ENCODE measurements around the gene B4GALNT4.

The B4GALNT4 gene

GRCh38 chr11:416051-416756 is 46.9 kb downstream of the B4GALNT4 start:
- H2AFZ ChIP-seq (ENCODE audit: low read depth, low read length): peak overlapping the region; percentile 73
- peak overlapping the region; percentile 81 for H3K27ac ChIP-seq (ENCODE audit: low read length)
- H3K4me2 ChIP-seq (ENCODE audit: insufficient read depth, low read length): peak overlapping the region; percentile 84
- no peak for TF ChIP-seq CTCF (IDR thresholded peaks at IDR 0.05; ENCODE audit: borderline replicate concordance, extremely low read depth, low read length, poor library complexity, severe bottlenecking)
- no peak for TF ChIP-seq EZH2 (IDR thresholded peaks at IDR 0.05; ENCODE audit: borderline replicate concordance, low read depth, low read length, severe bottlenecking)
- peak overlapping the region; percentile 5 to 80; a peak in 2 of 4 replicates for H3K4me3 ChIP-seq (ENCODE audit: low read depth in 1 of 2, low read length in 2 of 2)
- H4K20me1 ChIP-seq (ENCODE audit: insufficient read depth, low read length): no peaks in the 10 kb centered on the region
- no peaks in the 10 kb centered on the region for H3K36me3 ChIP-seq (ENCODE audit: insufficient read depth, low read length)
- no peak for DNase-seq
- peaks cover 45% of the 10 kb centered on the region for H3K4me1 ChIP-seq (ENCODE audit: insufficient read depth, low read length)
- peaks cover 16% of the 10 kb centered on the region for H3K79me2 ChIP-seq (ENCODE audit: insufficient read depth, low read length)
- peak overlapping the region; percentile 88 for H3K9ac ChIP-seq (ENCODE audit: low read depth, low read length)
- H3K9me3 ChIP-seq (ENCODE audit: insufficient read depth, low read length, severe bottlenecking): no peaks in the 10 kb centered on the region
- no peak for ATAC-seq (ENCODE audit: insufficient read depth, low read depth)
- H3K27me3 ChIP-seq (ENCODE audit: insufficient read depth, low read length, poor library complexity): peaks cover 8% of the 10 kb centered on the region

- H3K4me3 ChIP-seq (ENCODE audit: low read depth in 1 of 2, low read length in 2 of 2): peak overlapping the region; percentile 5 to 49; a peak in 3 of 4 replicates
Observed at GRCh38 chr11:416757-417621, 47.7 kb downstream of the B4GALNT4 start.

GRCh38 chr11:417652-418342 is 48.5 kb downstream of the B4GALNT4 start:
- no peak for TF ChIP-seq CTCF (IDR thresholded peaks at IDR 0.05; ENCODE audit: borderline replicate concordance, extremely low read depth, low read length, poor library complexity, severe bottlenecking)
- TF ChIP-seq EZH2 (IDR thresholded peaks at IDR 0.05; ENCODE audit: borderline replicate concordance, low read depth, low read length, severe bottlenecking): no peak
- DNase-seq (no peak), ATAC-seq (ENCODE audit: insufficient read depth, low read depth) (no peak)
- H3K36me3 ChIP-seq (ENCODE audit: insufficient read depth, low read length): no peaks in the 10 kb centered on the region
- H3K79me2 ChIP-seq (ENCODE audit: insufficient read depth, low read length): peaks cover 13% of the 10 kb centered on the region
- H3K9ac ChIP-seq (ENCODE audit: low read depth, low read length): no peak overlapping the region
- no peak overlapping the region for H3K4me2 ChIP-seq (ENCODE audit: insufficient read depth, low read length)
- peaks cover 8% of the 10 kb centered on the region for H3K27me3 ChIP-seq (ENCODE audit: insufficient read depth, low read length, poor library complexity)
- no peaks in the 10 kb centered on the region for H4K20me1 ChIP-seq (ENCODE audit: insufficient read depth, low read length)
- H3K27ac ChIP-seq (ENCODE audit: low read length): no peak overlapping the region
- H3K4me3 ChIP-seq (ENCODE audit: low read depth in 1 of 2, low read length in 2 of 2): no peak overlapping the region
- no peaks in the 10 kb centered on the region for H3K9me3 ChIP-seq (ENCODE audit: insufficient read depth, low read length, severe bottlenecking)
- H2AFZ ChIP-seq (ENCODE audit: low read depth, low read length): no peak overlapping the region
- H3K4me1 ChIP-seq (ENCODE audit: insufficient read depth, low read length): peaks cover 42% of the 10 kb centered on the region

More at GRCh38 chr11:416757-417621, 47.7 kb downstream of the B4GALNT4 start:
- peak overlapping the region; percentile 84 for H3K4me2 ChIP-seq (ENCODE audit: insufficient read depth, low read length)
- peaks cover 45% of the 10 kb centered on the region for H3K4me1 ChIP-seq (ENCODE audit: insufficient read depth, low read length)
- peaks cover 8% of the 10 kb centered on the region for H3K27me3 ChIP-seq (ENCODE audit: insufficient read depth, low read length, poor library complexity)
- H2AFZ ChIP-seq (ENCODE audit: low read depth, low read length): peak overlapping the region; percentile 73
- DNase-seq: peak; percentile 54
- no peak for TF ChIP-seq CTCF (IDR thresholded peaks at IDR 0.05; ENCODE audit: borderline replicate concordance, extremely low read depth, low read length, poor library complexity, severe bottlenecking)
- no peak for TF ChIP-seq EZH2 (IDR thresholded peaks at IDR 0.05; ENCODE audit: borderline replicate concordance, low read depth, low read length, severe bottlenecking)
- H3K27ac ChIP-seq (ENCODE audit: low read length): peak overlapping the region; percentile 81
- H4K20me1 ChIP-seq (ENCODE audit: insufficient read depth, low read length): no peaks in the 10 kb centered on the region
- peaks cover 16% of the 10 kb centered on the region for H3K79me2 ChIP-seq (ENCODE audit: insufficient read depth, low read length)
- no peaks in the 10 kb centered on the region for H3K9me3 ChIP-seq (ENCODE audit: insufficient read depth, low read length, severe bottlenecking)
- ATAC-seq (ENCODE audit: insufficient read depth, low read depth): peak; percentile 8; the same call in 1 of the 3 replicates
- H3K36me3 ChIP-seq (ENCODE audit: insufficient read depth, low read length): no peaks in the 10 kb centered on the region
- H3K9ac ChIP-seq (ENCODE audit: low read depth, low read length): peak overlapping the region; percentile 88

Data from DND-41 (cell line).